Mesendoderm (in vitro differentiated cells): ENCODE results near the gene SDHD.

Source experiments
- DNase-seq: peaks from one replicate; pipeline ENCODE4 v3.0.0; 2013
- H2AK5ac ChIP-seq: 2 replicates; pipeline ENCODE4 v1.6.1; 2013; ENCODE audit warnings: low read length, inconsistent platforms
- H2BK120ac ChIP-seq: 2 replicates; pipeline ENCODE4 v1.6.1; 2013; ENCODE audit warnings: low read depth, mild to moderate bottlenecking, low read length, moderate library complexity, mixed read lengths
- H2BK15ac ChIP-seq: replicated peaks from 2 replicates; pipeline ENCODE4 v1.6.1; 2013; ENCODE audit warnings: low read depth, mild to moderate bottlenecking, moderate library complexity
- H2BK5ac ChIP-seq: 2 replicates; pipeline ENCODE4 v1.6.1; 2013; ENCODE audit warnings: low read length, inconsistent platforms
- H3K18ac ChIP-seq: 2 replicates; pipeline ENCODE4 v1.6.1; 2013; ENCODE audit warnings: mild to moderate bottlenecking, low read length, mixed read lengths
- H3K23ac ChIP-seq: one replicate; pipeline ENCODE4 v1.6.1; 2013; ENCODE audit warnings: low read length
- H3K27ac ChIP-seq: 2 replicates; pipeline ENCODE4 v1.5.1; 2013; ENCODE audit warnings: low read depth, mild to moderate bottlenecking, inconsistent platforms, low read length, moderate library complexity
- H3K27me3 ChIP-seq: 2 replicates; pipeline ENCODE4 v1.6.1; 2013; ENCODE audit warnings: low read length, control low read depth, mild to moderate bottlenecking, inconsistent platforms; ENCODE audit not compliant: insufficient read depth, poor library complexity
- H3K36me3 ChIP-seq: 2 replicates; pipeline ENCODE4 v1.6.1; 2013; ENCODE audit warnings: low read length, inconsistent platforms; ENCODE audit not compliant: control insufficient read depth, insufficient read depth
- H3K4ac ChIP-seq: one replicate; pipeline ENCODE4 v1.6.1; 2013; ENCODE audit warnings: low read depth, mild to moderate bottlenecking, low read length, moderate library complexity
- H3K4me1 ChIP-seq: 2 replicates; pipeline ENCODE4 v1.6.1; 2013; ENCODE audit warnings: low read depth, low read length, inconsistent platforms; ENCODE audit not compliant: control insufficient read depth
- H3K4me2 ChIP-seq: 2 replicates; pipeline ENCODE4 v1.6.1; 2013; ENCODE audit warnings: low read length
- H3K4me3 ChIP-seq: 2 replicates; pipeline ENCODE4 v1.5.1; 2013; ENCODE audit warnings: mild to moderate bottlenecking, low read length
- H3K56ac ChIP-seq: one replicate; pipeline ENCODE4 v1.6.1; 2013; ENCODE audit warnings: low read length
- H3K79me1 ChIP-seq: 2 replicates; pipeline ENCODE4 v1.6.1; 2013; ENCODE audit warnings: low read length, inconsistent platforms
- H3K79me2 ChIP-seq: 2 replicates; pipeline ENCODE4 v1.6.1; 2013; ENCODE audit warnings: mild to moderate bottlenecking, low read length; ENCODE audit not compliant: control insufficient read depth, insufficient read depth
- H3K9ac ChIP-seq: 2 replicates; pipeline ENCODE4 v1.6.1; 2013; ENCODE audit warnings: low read length, inconsistent platforms
- H4K5ac ChIP-seq: one replicate; pipeline ENCODE4 v1.6.1; 2013; ENCODE audit warnings: low read length
- H4K8ac ChIP-seq: one replicate; pipeline ENCODE4 v1.6.1; 2013; ENCODE audit warnings: low read depth, mild to moderate bottlenecking, control low read depth, low read length, moderate library complexity
- WGBS: extraction: QIAGEN DNeasy Blood & Tissue Kit; methylation state at CpG from one replicate; pipeline ENCODE4 v1.1.7; 2013; ENCODE audit warnings: low lambda C conversion rate, missing lambda C conversion rate; ENCODE audit not compliant: insufficient coverage; ENCODE audit errors: extremely low coverage; 5-methylcytosine and 5-hydroxymethylcytosine counted together

The SDHD gene

GRCh38 chr11:112121981-112122615 is 35.4 kb downstream of the SDHD start:
- Histone ChIP-seq H3K9ac (no peak overlapping the region), H3K4me3 (no peak overlapping the region)

GRCh38 chr11:112123129-112123528 is 36.5 kb downstream of the SDHD start:
- no peak for DNase-seq
- Histone ChIP-seq H3K9ac (no peak overlapping the region), H4K5ac (no peak overlapping the region), H3K79me1 (no peaks in the 10 kb centered on the region), H4K8ac (no peak overlapping the region), H3K4me1 (no peaks in the 10 kb centered on the region), H2AK5ac (no peak overlapping the region), H3K79me2 (no peaks in the 10 kb centered on the region), H3K36me3 (no peaks in the 10 kb centered on the region), H2BK5ac (no peak overlapping the region), H3K4me2 (no peak overlapping the region), H3K27ac (no peak overlapping the region), H2BK120ac (no peak overlapping the region), H3K56ac (no peak overlapping the region), H3K4ac (no peak overlapping the region), H3K23ac (no peak overlapping the region), H3K27me3 (no peaks in the 10 kb centered on the region), H2BK15ac (no peak overlapping the region), H3K18ac (no peak overlapping the region), H3K4me3 (no peak overlapping the region)
- no CpG with 5 or more reads among the region's 4 CpGs for WGBS

More at GRCh38 chr11:112121981-112122615, 35.4 kb downstream of the SDHD start:
- H2BK5ac ChIP-seq: no peak overlapping the region
- no peak overlapping the region for H3K56ac ChIP-seq
- H3K18ac ChIP-seq: no peak overlapping the region
- no peak overlapping the region for H3K4me2 ChIP-seq
- H3K36me3 ChIP-seq: no peaks in the 10 kb centered on the region
- H4K8ac ChIP-seq: no peak overlapping the region
- no peak overlapping the region for H3K4ac ChIP-seq
- H3K23ac ChIP-seq: no peak overlapping the region
- no peak overlapping the region for H4K5ac ChIP-seq
- DNase-seq: no peak
- no peak overlapping the region for H2BK120ac ChIP-seq
- no peaks in the 10 kb centered on the region for H3K4me1 ChIP-seq
- H3K79me2 ChIP-seq: no peaks in the 10 kb centered on the region
- no peaks in the 10 kb centered on the region for H3K27me3 ChIP-seq
- H3K27ac ChIP-seq: no peak overlapping the region
- no peak overlapping the region for H2BK15ac ChIP-seq
- WGBS: no CpG with 5 or more reads among the region's 5 CpGs
- H3K79me1 ChIP-seq: no peaks in the 10 kb centered on the region
- no peak overlapping the region for H2AK5ac ChIP-seq

GRCh38 chr11:112127056-112127455 is 40.4 kb downstream of the SDHD start:
- H4K5ac ChIP-seq: no peak overlapping the region
- no CpG with 5 or more reads among the region's 2 CpGs for WGBS
- no peak overlapping the region for H3K4me3 ChIP-seq
- no peak overlapping the region for H2BK5ac ChIP-seq
- no peaks in the 10 kb centered on the region for H3K36me3 ChIP-seq
- H4K8ac ChIP-seq: no peak overlapping the region
- H3K56ac ChIP-seq: no peak overlapping the region
- DNase-seq: no peak
- H3K4me2 ChIP-seq: no peak overlapping the region
- no peak overlapping the region for H3K27ac ChIP-seq
- H3K4me1 ChIP-seq: no peaks in the 10 kb centered on the region
- H3K23ac ChIP-seq: no peak overlapping the region
- H3K27me3 ChIP-seq: no peaks in the 10 kb centered on the region
- no peak overlapping the region for H2BK120ac ChIP-seq
- H3K79me2 ChIP-seq: no peaks in the 10 kb centered on the region
- no peaks in the 10 kb centered on the region for H3K79me1 ChIP-seq
- no peak overlapping the region for H3K4ac ChIP-seq
- H3K9ac ChIP-seq: no peak overlapping the region
- H2BK15ac ChIP-seq: no peak overlapping the region
- no peak overlapping the region for H2AK5ac ChIP-seq
- H3K18ac ChIP-seq: no peak overlapping the region

- no peak overlapping the region for H2BK120ac ChIP-seq
- no peak overlapping the region for H4K5ac ChIP-seq
- DNase-seq: no peak
- no peak overlapping the region for H3K27ac ChIP-seq
- H3K18ac ChIP-seq: no peak overlapping the region
- H3K9ac ChIP-seq: no peak overlapping the region
- no CpG with 5 or more reads among the region's 3 CpGs for WGBS
- H3K36me3 ChIP-seq: no peaks in the 10 kb centered on the region
- no peaks in the 10 kb centered on the region for H3K4me1 ChIP-seq
- no peaks in the 10 kb centered on the region for H3K79me1 ChIP-seq
- no peaks in the 10 kb centered on the region for H3K79me2 ChIP-seq
- H2BK5ac ChIP-seq: no peak overlapping the region
- no peak overlapping the region for H3K56ac ChIP-seq
- no peak overlapping the region for H3K4me3 ChIP-seq
- H3K4me2 ChIP-seq: no peak overlapping the region
- no peaks in the 10 kb centered on the region for H3K27me3 ChIP-seq
- H3K23ac ChIP-seq: no peak overlapping the region
- H4K8ac ChIP-seq: no peak overlapping the region
- no peak overlapping the region for H3K4ac ChIP-seq
- H2AK5ac ChIP-seq: no peak overlapping the region
- H2BK15ac ChIP-seq: no peak overlapping the region
Measured at GRCh38 chr11:112128483-112129121, 41.9 kb downstream of the SDHD start.

- Histone ChIP-seq H3K9ac (no peak overlapping the region), H3K27me3 (no peaks in the 10 kb centered on the region), H2BK5ac (no peak overlapping the region), H2BK120ac (no peak overlapping the region), H3K23ac (no peak overlapping the region), H4K8ac (no peak overlapping the region), H3K18ac (no peak overlapping the region), H3K79me2 (no peaks in the 10 kb centered on the region), H3K36me3 (no peaks in the 10 kb centered on the region), H3K4ac (no peak overlapping the region), H3K4me1 (no peaks in the 10 kb centered on the region), H3K4me3 (no peak overlapping the region), H3K79me1 (no peaks in the 10 kb centered on the region), H2BK15ac (no peak overlapping the region), H4K5ac (no peak overlapping the region), H3K56ac (no peak overlapping the region), H2AK5ac (no peak overlapping the region), H3K4me2 (no peak overlapping the region), H3K27ac (no peak overlapping the region)
- no CpG with 5 or more reads among the region's 5 CpGs for WGBS
- no peak for DNase-seq
Measured at GRCh38 chr11:112129656-112130055, 43.0 kb downstream of the SDHD start.

- Histone ChIP-seq H3K79me2 (no peaks in the 10 kb centered on the region), H3K36me3 (no peaks in the 10 kb centered on the region), H3K79me1 (no peaks in the 10 kb centered on the region), H3K27ac (no peak overlapping the region), H3K9ac (no peak overlapping the region), H2BK120ac (no peak overlapping the region), H3K27me3 (no peaks in the 10 kb centered on the region), H2AK5ac (no peak overlapping the region), H3K23ac (no peak overlapping the region), H3K4me1 (no peaks in the 10 kb centered on the region), H2BK5ac (no peak overlapping the region), H4K8ac (no peak overlapping the region), H3K4ac (no peak overlapping the region), H3K56ac (no peak overlapping the region), H2BK15ac (no peak overlapping the region), H3K18ac (no peak overlapping the region), H4K5ac (no peak overlapping the region), H3K4me3 (no peak overlapping the region), H3K4me2 (no peak overlapping the region)
- WGBS: no CpG with 5 or more reads among the region's 2 CpGs
- DNase-seq: peak; percentile 40
Measured at GRCh38 chr11:112132737-112133136, 46.1 kb downstream of the SDHD start.
